ENCODE measurements around the gene PCYT1B. TPM values are rescaled to one million over a fixed set of nuclear protein-coding genes. Genes with fewer than 3 reads are reported as not detected.
"Not testable (repeated sequence)": the region's sequence is repeated elsewhere in the genome, so short reads cannot be mapped to it uniquely, and the experiment has no call there.

Gene PCYT1B
- total RNA-seq, 2 donors from 2014 or later: 0.68 to 2.8 TPM

DNA sequence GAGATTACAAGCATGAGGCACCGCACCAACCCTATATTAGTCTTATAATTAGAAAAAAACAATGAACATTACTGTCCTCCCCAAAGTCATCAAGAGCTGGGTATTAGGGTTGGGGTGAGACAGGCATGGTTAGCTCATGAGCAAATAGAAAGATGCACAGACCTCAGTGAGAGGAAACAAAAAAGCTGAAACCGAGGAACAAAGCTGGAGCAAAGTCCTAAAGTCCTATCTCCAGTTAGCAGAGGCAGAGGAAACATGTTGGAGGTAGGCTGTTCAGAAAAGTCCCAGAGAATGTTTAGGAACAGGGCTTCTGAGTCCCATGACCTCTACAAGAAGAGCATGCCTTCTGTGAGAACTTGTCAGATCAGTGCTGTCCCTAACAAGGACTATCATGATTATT lies 4.6 kb upstream of the PCYT1B start:
- intact Hi-C loops (cut with DNase I): no loop called here
- no peak for DNase-seq
- ATAC-seq: no peak

DNA sequence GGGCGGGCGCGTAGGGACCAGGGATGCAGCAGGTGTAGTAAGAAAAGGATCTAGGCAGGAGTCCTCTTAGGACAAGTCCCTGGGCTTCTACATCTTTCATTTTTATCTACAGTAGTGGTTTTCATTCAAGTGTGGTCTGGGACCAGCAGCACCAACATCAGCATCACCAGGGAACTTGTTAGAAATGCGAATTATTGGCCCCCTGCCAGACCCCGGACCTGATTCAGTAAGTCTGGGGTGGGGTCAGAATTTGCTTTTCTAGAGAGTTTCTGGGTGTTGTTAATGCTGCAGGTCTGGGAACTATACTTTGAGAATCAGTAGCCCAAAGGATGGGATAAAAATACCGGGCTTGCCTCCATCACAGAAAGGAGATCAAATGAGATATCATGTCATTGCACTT lies 1.3 kb upstream of the PCYT1B start:
- intact Hi-C loops (cut with DNase I): no loop called here
- DNase-seq (no peak), ATAC-seq (no peak)

DNA sequence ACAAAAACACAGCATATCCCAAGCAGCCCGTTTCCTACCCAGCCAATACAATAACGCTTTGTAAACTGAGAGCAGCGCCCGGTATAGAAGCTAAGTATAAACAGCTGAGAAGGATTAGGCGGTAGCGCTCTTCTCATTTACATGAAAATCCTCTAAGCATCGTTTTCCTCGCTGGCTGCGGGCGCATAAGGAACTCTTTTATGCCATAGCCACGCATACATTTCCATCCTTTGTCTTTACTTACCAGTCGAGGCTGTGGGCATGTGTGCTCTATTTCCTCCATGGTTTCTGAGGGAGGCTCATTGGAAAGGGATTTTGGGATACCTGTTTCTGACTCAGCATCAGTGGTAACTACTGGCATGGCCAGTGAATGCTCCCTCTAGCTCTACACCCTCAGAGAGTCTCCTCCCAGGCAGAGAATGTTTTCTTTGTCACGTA lies 383 bp downstream of the PCYT1B start:
- ATAC-seq (peak; percentile 8 to 75), DNase-seq (no peak)
- intact Hi-C loops (cut with DNase I): no loop called here

DNA sequence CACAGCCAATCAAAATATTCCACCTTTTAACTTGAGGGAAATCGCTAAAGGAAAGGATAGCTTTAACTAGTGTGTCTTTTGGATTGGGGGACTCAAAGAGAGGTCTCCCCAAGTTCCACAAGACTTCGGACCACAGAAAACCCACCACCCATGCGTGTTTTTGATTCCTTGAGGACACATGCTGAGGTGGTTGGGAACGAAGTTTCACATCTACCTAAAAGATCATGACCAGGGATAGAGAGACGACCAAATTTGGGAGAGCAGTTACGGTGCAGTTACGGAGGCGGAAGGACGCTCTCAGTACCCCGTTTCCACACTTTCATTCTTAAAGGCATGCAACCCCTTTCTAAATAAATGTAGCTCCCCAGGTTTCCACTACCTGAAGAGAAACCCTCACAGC lies 1.1 kb downstream of the PCYT1B start:
- DNase-seq: no peak
- intact Hi-C loops (cut with DNase I): no loop called here
- no peak for ATAC-seq

DNA sequence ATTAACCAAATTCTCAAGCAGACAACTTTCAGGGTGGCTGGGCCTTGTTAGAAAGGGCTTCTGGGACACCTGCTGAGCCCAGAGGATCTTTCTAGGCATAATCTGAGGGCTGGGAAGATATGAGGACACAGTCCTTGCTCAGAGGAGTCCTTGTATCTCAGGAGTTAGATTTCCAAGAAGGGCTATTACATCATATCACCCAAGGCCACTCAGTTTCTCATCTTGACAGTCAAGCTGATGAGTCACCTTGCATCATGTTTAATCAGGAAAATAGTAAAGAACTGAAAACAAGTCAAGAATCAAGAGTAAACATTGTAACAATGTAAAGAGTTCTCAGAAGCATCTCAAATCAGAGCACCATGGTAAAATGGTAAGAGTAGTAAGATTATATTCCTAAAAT lies 4.0 kb downstream of the PCYT1B start:
- intact Hi-C loops (cut with DNase I): no loop called here
- ATAC-seq: no peak

DNA sequence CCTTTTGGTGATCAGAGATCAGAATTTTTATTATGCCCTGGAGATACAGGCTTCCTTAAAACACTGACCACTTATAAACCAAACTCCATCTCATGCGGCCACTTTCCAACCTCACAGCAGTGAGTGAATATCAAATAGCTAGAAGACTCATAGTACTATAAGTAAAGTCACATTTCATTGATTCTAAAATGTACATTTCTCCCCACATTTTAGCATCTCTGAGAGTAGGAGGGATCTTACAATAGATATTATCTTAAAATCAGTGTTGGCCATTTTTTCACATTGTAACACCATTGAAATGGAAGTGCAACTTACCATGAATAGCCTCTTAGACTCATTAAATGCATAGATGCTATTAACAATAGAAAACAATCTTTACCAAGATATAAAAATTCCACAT lies 17.4 kb downstream of the PCYT1B start:
- intact Hi-C loops (cut with DNase I): no loop called here
- ATAC-seq (no peak), DNase-seq (no peak)

More for the DNA sequence above, 4.0 kb downstream of the PCYT1B start:
- DNase-seq: no peak

DNA sequence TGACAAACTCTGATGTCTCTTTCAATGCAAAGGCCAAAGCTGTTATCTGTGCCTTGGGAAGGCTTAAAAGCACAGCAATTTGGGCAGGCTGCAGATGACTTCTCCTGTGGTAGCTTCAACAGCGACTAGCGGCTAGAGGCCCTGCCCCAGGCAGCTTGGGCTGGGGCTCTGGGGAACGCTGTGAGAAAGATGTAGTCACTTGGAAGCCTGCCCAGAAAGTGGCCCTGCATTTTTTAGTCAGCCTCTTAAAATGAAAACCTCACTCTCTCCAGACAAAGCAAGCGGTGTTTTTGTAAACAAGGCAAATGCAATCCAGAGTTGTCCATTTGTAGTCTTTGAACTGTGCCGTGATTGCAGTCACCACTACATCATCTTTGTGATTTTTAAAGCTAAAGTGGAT lies 27.5 kb downstream of the PCYT1B start:
- no peak for ATAC-seq
- peak; percentile 21 for DNase-seq

DNA sequence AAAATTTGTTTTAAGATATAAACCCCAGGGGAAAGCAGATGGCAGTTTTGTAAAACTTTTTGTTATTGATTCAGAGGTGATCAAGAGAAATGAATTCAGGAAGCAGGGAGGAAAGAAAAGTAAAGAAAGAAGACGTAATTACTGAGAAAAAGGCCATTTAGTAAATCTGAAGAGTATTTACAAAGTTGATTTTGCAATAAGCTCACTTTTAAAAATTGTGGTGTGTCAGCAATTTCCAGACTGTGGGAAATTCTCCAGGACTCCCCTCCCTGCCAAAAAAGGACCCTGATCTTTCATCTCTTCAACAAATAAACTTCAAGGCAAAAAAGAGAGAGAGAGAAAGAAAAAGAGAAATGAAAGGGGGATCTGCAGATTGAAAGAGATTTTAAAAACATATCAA lies 36.6 kb downstream of the PCYT1B start:
- ATAC-seq (no peak), DNase-seq (no peak)
- intact Hi-C loops (cut with DNase I): no loop called here

More for the DNA sequence above, 27.5 kb downstream of the PCYT1B start:
- intact Hi-C loops (cut with DNase I): no loop called here

DNA sequence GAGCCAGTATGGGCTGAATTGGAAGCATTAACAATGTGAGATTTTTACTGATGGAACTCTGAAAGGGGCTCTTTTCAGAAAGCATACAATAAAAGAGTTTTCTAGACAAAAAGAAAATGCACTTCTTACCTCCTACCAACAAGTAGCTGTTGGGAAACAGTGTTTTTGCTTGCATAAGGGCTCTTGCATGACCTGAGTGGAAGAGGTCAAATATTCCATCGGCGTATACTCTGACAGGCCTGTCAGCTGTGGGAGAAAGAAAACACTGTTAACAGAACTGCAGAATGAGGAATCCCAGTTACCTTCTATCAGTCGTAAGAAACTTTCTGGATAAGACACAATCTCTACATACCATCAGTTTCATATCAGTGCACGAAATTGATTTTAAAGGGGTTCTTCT lies 39.5 kb downstream of the PCYT1B start:
- intact Hi-C loops (cut with DNase I): no loop called here
- ATAC-seq (peak in 1 of 2 donors; percentile 48), DNase-seq (no peak)

DNA sequence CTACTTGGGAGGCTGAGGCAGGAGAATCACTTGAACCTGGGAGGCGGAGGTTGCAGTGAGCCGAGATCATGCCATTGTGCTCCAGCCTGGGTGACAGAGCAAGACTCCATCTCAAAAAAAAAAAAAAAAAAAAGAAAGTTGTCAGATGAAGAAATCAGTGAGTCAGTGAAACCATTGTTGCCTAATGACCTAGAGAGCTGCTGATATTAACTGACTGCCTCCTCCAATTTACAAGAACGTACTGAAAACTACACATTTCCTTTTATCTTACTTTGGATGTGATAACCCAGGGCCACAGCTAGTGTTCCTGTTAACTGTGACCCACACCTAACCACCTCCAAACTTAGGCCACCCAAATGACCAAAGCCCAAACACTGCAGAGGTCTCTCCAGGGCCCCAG lies 41.2 kb downstream of the PCYT1B start:
- intact Hi-C loops (cut with DNase I); DNase-seq; ATAC-seq: not testable (repeated sequence)

DNA sequence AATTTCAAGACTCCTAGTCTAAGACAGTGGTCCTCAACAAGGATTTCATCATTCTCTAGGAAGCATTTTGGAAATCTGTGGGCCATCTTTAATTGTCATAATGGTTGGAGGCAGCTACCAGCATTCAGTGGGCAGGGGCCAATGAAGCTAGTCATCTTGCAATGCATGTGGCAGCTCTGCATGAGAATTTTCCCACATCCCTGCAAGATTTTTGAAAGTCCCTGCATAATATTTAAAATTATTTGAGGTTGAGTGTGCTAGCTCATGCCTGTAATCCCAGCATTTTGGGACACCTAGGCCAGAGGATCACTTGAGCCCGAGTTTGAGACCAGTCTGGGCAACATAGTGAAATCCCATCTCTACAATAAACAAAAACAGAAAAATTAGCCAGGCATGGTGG lies 44.0 kb downstream of the PCYT1B start:
- intact Hi-C loops (cut with DNase I): no loop called here
- DNase-seq: no peak
- no peak for ATAC-seq

DNA sequence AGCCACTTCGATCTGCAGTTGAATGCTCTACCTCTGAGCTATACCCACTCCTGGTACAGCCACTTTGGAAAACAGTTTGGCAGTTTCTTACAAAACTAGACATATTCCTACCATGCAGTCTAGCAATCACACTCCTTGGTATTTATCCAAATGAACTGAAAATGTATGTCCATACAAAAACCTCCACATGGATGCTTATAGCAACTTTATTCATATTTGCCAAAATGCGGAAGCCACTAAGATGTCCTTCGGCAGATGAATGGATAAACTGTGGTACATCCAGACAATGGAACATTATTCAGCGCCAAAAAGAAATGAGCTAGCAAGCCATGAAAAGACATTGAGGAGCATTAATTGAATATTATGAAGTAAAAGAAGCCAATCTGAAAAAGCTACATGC lies 45.3 kb downstream of the PCYT1B start:
- DNase-seq (no peak), ATAC-seq (no peak)
- intact Hi-C loops (cut with DNase I): no loop called here

DNA sequence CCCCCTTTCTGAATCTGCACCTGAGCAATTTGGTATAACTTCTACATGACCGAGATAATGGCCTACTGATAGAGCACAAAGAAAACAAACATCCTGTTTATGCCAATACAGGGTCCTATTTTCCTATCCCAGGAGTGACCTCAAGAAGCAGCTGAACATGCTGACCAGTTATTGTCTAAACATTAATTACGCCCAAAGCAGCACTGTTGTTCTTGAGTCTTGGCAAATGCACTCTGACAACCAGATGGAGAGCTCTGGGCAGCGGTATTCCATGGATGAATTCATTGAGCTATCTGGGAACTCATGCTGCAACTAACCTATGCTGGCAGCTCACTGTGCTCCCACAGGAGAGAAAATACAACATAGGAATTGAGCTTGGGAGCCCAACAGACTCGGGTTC lies 52.6 kb downstream of the PCYT1B start:
- no peak for DNase-seq
- no peak for ATAC-seq

DNA sequence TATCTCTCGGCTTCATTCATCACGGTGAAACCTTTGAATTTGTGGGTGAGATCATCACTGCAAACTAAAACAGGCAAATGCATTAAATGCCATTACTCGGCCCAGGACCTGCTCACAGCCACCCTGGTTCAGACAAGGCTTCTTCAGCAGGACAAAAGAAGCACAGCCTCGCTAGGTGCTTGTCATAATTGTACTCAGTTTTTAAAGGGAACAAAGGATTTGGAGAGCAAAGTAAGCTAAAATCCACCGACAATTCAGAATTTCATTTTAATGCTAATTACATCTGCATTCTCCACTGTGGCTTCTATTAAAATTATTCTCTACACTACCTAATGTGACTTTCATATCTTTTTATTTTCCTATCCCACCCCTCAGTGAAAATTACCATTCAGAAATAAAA lies 57.0 kb downstream of the PCYT1B start:
- DNase-seq (no peak), ATAC-seq (no peak)
- intact Hi-C loops (cut with DNase I): no loop called here

More for the DNA sequence above, 52.6 kb downstream of the PCYT1B start:
- intact Hi-C loops (cut with DNase I): no loop called here

DNA sequence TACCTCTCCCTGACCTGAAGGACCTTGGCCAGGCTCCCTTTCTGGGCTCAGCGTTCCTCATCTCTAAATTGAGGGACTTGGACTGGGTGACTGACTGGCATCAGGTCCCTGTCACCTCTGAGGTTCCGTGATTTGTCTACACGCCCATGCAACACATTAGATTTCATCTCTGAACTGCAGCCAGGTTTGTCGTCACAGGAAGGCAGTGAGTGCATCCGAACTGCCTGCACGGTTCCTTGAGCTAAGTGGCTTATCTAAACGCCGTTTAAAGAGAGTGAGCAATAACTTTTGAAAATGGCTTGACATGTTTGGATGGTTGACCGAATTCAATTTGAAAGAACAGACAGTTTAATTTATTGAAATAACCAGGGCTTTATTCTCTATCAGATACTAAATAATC lies 70.1 kb downstream of the PCYT1B start:
- no peak for DNase-seq
- intact Hi-C loops (cut with DNase I): no loop called here
- ATAC-seq: no peak

DNA sequence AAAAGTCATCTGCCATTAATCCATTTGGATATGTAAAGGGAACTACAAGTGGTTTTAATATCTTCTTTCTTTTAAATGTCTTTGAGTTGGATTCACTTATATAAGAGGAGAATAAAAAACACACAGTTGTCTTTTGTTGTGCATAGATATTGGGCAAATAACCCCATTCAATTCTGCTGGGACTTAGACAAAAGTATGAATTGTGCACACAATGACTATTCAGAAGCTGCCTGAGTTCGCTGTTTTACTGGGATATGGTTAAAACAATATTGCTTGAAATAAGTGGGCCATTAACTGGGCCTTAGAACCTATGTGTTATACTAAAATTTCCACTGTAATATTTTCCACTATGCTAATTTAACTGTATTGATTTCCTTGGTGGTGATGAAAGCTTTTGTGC lies 71.7 kb downstream of the PCYT1B start:
- intact Hi-C loops (cut with DNase I): no loop called here
- DNase-seq: no peak
- ATAC-seq: no peak

DNA sequence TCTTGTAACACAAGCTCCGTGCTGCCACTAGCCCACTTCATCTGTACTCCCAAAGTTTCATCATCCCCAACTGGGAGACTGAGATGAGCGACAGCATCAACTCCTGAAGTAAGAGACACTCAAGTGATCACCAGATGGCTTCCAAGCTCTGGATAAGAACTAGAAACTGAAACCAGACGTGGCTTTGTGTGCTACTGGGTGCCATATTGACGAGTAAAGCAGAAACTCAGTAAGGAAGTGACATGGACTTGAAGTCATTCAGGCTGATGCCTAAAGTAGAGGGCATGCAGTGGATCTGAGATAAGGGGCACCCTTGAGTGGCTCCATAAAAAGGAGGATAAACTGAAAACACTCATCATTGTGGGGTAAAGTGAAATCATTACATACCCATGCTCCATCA lies 72.4 kb downstream of the PCYT1B start:
- no peak for ATAC-seq
- no peak for DNase-seq
- intact Hi-C loops (cut with DNase I): no loop called here

DNA sequence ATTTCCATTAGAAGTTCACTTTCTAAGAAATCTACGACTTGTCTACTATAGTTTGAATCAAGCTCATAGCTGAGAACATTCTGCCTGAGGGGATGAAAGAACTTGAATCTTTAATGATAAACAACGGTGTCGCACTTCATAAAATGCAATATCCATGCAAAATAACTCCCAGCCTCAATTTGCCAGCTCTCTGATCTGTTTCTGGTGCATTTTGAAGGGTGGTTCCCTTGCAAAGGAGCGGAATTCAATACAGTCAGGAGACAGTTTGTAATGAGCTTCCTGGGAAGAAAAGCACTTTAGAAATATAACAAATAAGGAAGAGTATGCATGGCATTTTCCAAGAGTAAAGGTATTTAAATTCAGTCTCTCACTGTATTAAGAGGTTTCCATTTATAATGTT lies 80.0 kb downstream of the PCYT1B start:
- no peak for ATAC-seq
- DNase-seq: no peak
- intact Hi-C loops (cut with DNase I): loop anchor here in 1 of 2 donors (10.0 kb wide), 1 partner anchor 172 kb away; no protein-coding TSS in a partner anchor

DNA sequence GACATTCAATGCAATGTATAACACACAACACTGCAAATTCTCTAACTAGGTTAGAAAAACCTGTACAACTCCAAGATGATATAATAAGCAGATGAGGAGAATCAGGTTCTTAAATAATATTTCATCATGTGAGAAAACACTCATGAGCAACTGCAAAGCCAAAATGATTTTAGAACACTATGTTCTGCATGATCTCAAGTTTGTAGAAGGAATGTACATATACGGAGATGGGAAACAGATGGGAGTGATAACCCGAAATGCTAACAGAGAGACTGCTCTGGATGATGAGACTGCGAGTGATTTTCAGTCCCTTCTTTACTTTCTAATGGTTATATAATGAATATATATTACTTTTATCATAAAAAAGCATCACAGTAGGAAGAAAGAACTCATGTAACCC lies 80.9 kb downstream of the PCYT1B start:
- ATAC-seq (no peak), DNase-seq (no peak)
- intact Hi-C loops (cut with DNase I): loop anchor here in 1 of 2 donors (10.0 kb wide), 1 partner anchor 171 kb away; no protein-coding TSS in a partner anchor

DNA sequence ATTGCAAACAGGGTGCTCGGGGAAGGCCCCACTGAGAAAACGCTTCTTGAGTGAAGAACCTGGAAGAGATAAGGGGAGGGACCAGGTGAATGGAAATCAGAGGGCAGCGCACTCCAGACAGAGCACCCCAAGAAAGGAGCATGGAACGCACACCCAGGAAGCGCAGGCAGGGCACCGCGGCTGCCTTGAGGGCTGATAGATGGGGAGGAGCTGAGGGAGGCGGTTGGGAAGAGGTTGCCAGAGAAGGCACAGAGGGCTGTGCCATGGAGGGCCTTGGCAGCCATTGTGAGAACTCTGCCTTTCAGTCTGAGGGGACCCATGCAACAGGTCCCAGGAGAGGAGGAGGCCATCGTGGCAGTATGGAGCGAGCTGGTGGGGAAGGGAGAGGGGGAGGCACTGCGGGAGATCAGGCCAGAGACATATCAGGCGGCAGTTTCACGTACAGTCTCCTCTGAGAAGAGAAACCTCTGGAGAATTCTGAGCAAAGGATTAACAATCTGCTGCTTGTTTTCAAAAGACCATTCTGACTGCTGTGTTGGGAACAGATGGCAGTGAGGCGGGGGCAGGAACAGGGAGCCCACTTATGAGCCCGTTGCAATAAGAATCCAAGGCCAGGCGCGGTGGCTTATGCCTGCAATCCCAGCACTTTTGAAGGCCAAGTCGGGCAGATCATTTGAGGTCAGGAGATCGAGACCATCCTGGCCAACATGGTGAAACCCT lies 83.7 kb downstream of the PCYT1B start:
- no peak for ATAC-seq
- intact Hi-C loops (cut with DNase I): loop anchor here in 1 of 2 donors (10.0 kb wide), 1 partner anchor 169 kb away; no protein-coding TSS in a partner anchor
- no peak for DNase-seq

DNA sequence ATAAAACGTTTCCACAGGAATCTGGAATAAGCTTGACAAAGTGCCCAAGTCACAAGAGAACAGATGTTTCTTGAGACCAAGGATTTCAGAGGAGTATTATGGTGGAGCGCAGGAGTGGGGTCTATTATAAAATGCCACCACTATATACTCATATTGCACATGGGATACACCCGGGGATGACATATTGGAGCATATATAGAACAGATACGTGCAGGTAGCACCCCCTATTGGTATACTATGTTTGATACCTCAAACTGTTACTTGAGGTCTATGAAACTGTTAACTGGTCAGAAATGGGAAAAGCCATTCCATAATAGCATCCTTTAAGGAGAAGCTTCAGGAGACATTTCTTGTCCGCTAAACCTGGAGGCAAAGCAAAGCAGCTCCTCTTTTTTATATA lies 86.0 kb downstream of the PCYT1B start:
- DNase-seq (no peak), ATAC-seq (no peak)
- intact Hi-C loops (cut with DNase I): loop anchor here in 1 of 2 donors (10.0 kb wide), 1 partner anchor 166 kb away; no protein-coding TSS in a partner anchor

Measured in left cardiac atrium (tissue), 4 donors.